ENCODE results near the gene TEX26. TPM values are rescaled to one million over a fixed set of nuclear protein-coding genes. Genes with fewer than 3 reads are reported as not detected.

Gene TEX26
- total RNA-seq, 1 donor from 2014 or later: not detected

DNA sequence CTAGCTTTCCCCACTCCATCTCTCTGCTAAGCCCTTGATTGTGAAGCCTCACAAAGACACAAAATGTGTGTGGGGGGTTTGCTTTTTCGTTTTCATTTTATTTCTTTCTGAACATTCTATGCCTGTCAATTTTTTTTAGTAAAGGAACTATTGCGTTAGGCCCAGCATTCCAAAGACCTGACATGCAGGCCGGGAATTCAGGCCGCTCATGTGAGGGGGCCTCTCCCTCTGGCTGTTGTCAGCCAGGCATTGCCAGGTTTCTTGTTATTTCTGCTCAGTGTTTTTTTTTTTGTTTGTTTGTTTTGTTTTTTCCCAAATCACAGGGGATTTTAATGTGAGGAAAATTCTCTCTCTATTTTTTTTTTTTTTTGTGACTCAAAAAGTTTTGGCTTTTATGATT is 36.7 kb upstream of the TEX26 start:
- DNase-seq (ENCODE audit: low spot score, unreplicated experiment): no peak
- H3K4me1 Mint-ChIP-seq (ENCODE audit: low read depth): peaks cover 3% of the 10 kb centered on the region
- TF ChIP-seq, protein P1, sequence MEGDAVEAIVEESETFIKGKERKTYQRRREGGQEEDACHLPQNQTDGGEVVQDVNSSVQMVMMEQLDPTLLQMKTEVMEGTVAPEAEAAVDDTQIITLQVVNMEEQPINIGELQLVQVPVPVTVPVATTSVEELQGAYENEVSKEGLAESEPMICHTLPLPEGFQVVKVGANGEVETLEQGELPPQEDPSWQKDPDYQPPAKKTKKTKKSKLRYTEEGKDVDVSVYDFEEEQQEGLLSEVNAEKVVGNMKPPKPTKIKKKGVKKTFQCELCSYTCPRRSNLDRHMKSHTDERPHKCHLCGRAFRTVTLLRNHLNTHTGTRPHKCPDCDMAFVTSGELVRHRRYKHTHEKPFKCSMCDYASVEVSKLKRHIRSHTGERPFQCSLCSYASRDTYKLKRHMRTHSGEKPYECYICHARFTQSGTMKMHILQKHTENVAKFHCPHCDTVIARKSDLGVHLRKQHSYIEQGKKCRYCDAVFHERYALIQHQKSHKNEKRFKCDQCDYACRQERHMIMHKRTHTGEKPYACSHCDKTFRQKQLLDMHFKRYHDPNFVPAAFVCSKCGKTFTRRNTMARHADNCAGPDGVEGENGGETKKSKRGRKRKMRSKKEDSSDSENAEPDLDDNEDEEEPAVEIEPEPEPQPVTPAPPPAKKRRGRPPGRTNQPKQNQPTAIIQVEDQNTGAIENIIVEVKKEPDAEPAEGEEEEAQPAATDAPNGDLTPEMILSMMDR (IDR thresholded peaks at IDR 0.05; ENCODE audit: unreplicated experiment): no peak
- H3K4me3 Mint-ChIP-seq (ENCODE audit: low read depth): no peak overlapping the region
- no peaks in the 10 kb centered on the region for H3K9me3 Mint-ChIP-seq (ENCODE audit: low read depth)
- H3K27me3 Mint-ChIP-seq: peaks cover 18% of the 10 kb centered on the region
- H3K27ac Mint-ChIP-seq: no peak overlapping the region
- H3K36me3 Mint-ChIP-seq (ENCODE audit: insufficient read depth): no peaks in the 10 kb centered on the region

- Mint-ChIP-seq H3K36me3 (ENCODE audit: insufficient read depth) (no peaks in the 10 kb centered on the region), H3K4me1 (ENCODE audit: low read depth) (peaks cover 3% of the 10 kb centered on the region), H3K4me3 (ENCODE audit: low read depth) (no peak overlapping the region), H3K27ac (no peak overlapping the region), H3K9me3 (ENCODE audit: low read depth) (no peaks in the 10 kb centered on the region), H3K27me3 (peaks cover 34% of the 10 kb centered on the region)
- no peak for DNase-seq (ENCODE audit: low spot score, unreplicated experiment)
- TF ChIP-seq, protein P1 (IDR thresholded peaks at IDR 0.05; ENCODE audit: unreplicated experiment): no peak
Observed at GRCh38 chr13:30898070-30898469, 34.4 kb upstream of the TEX26 start.

GRCh38 chr13:30898678-30899241 is 33.7 kb upstream of the TEX26 start:
- H3K27ac Mint-ChIP-seq: no peak overlapping the region

GRCh38 chr13:30900436-30900835 is 32.0 kb upstream of the TEX26 start:
- Mint-ChIP-seq H3K27ac (no peak overlapping the region), H3K4me3 (ENCODE audit: low read depth) (no peak overlapping the region), H3K9me3 (ENCODE audit: low read depth) (no peaks in the 10 kb centered on the region), H3K4me1 (ENCODE audit: low read depth) (peaks cover 3% of the 10 kb centered on the region), H3K27me3 (peaks cover 57% of the 10 kb centered on the region), H3K36me3 (ENCODE audit: insufficient read depth) (no peaks in the 10 kb centered on the region)
- DNase-seq (ENCODE audit: low spot score, unreplicated experiment): no peak
- TF ChIP-seq, protein P1 (IDR thresholded peaks at IDR 0.05; ENCODE audit: unreplicated experiment): no peak

More at GRCh38 chr13:30898678-30899241, 33.7 kb upstream of the TEX26 start:
- Mint-ChIP-seq H3K27me3 (peaks cover 41% of the 10 kb centered on the region), H3K9me3 (ENCODE audit: low read depth) (no peaks in the 10 kb centered on the region), H3K36me3 (ENCODE audit: insufficient read depth) (no peaks in the 10 kb centered on the region), H3K4me1 (ENCODE audit: low read depth) (peaks cover 3% of the 10 kb centered on the region), H3K4me3 (ENCODE audit: low read depth) (no peak overlapping the region)
- no peak for DNase-seq (ENCODE audit: low spot score, unreplicated experiment)
- TF ChIP-seq, protein P1 (IDR thresholded peaks at IDR 0.05; ENCODE audit: unreplicated experiment): no peak

DNA sequence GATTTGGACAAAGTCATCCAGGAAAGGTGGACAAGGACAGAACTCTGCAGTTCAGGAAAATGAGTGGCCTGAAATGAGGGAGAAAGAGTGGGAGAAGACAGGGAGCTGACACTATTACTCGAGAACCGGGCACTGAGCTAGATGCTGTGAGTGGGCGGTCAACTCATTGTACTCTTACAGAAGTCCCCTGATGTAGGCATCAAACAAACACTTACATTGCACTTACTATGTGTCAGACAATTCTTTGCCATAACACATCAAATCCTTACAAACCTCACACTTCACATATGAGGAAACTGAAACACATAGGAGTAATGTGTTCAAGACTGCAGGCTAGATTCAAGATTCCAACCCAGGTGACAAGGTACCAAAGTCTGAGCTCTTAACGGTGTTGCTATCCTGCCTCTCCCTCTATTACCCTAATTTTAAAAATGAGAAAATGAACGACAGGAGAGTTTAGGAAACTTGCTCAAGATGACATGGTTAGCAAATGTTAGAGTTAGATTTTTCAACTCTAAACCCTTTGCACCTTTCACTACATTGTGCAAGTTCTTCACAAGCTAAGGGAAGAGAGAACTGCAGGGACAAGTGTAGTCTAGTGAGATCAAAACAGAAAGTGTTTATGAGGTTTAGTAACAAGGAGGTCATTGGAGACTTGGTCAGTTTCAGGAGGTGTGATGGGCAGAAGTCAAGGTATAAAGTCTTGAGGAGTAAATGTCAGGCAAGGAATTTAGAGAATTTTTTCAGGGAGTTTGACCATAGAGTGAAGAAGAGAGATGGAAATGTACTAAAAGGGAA is 31.3 kb upstream of the TEX26 start:
- no peak for DNase-seq (ENCODE audit: low spot score, unreplicated experiment)
- no peaks in the 10 kb centered on the region for H3K9me3 Mint-ChIP-seq (ENCODE audit: low read depth)
- no peaks in the 10 kb centered on the region for H3K36me3 Mint-ChIP-seq (ENCODE audit: insufficient read depth)
- H3K27ac Mint-ChIP-seq: no peak overlapping the region
- TF ChIP-seq, protein P1 (IDR thresholded peaks at IDR 0.05; ENCODE audit: unreplicated experiment): no peak
- no peak overlapping the region for H3K4me3 Mint-ChIP-seq (ENCODE audit: low read depth)
- H3K27me3 Mint-ChIP-seq: peaks cover 62% of the 10 kb centered on the region
- no peaks in the 10 kb centered on the region for H3K4me1 Mint-ChIP-seq (ENCODE audit: low read depth)

Data from progenitor cell of endocrine pancreas (in vitro differentiated cells).